Measurements from ENCODE around the gene ALDH5A1.

DNA sequence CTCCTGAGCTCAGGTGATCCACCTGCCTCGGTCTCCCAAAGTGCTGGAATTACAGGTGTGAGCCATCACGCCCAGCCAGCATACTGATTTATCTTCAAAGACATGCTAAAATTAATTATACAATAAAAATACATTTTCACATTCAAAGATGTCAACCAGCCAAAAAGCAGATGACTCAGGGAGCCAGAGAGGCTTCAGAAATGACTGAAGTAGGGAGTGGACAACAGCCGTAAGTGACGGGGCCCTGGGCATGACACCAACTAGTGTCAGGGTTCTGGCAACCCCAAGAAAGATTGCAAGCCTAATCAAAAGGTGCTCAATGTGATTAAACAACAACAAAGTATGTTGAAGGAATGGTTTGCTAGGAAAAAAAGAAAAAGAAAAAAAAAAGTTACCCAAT lies 33.8 kb upstream of the ALDH5A1 start:
- TF ChIP-seq POLR2AphosphoS5 (IDR thresholded peaks at IDR 0.05; ENCODE audit: low read depth, low read length) = no peak
- TF ChIP-seq POLR2A (IDR thresholded peaks at IDR 0.05; ENCODE audit: low read depth, low read length) = no peak
- TF ChIP-seq TAF1 (IDR thresholded peaks at IDR 0.05; ENCODE audit: borderline replicate concordance, low read depth, low read length) = no peak

All from GM12892 (cell line).